ENCODE results near the gene GALR3.

DNA sequence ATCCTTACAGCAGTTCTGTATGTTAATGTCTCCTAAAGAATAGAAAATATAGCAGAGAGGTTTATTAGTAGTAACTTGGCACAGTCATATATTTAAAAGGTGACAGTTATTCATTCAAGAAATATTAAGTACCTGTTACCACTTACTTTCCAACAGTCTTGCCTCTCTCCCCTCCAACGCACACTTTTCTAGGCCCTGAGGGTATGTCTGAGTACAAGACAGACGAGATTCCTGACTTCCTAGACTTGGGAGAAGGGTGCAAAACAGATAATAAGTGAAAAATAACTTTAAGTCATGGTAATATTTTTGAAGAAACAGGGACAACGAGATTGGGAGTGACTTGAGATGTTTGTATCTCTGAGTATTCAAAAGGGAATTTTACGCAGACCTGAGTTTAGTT lies 27.6 kb downstream of the GALR3 start:
- no peak for TF ChIP-seq POLR2AphosphoS5 (IDR thresholded peaks at IDR 0.05; ENCODE audit: low read depth, low read length)
- TF ChIP-seq, protein P1, sequence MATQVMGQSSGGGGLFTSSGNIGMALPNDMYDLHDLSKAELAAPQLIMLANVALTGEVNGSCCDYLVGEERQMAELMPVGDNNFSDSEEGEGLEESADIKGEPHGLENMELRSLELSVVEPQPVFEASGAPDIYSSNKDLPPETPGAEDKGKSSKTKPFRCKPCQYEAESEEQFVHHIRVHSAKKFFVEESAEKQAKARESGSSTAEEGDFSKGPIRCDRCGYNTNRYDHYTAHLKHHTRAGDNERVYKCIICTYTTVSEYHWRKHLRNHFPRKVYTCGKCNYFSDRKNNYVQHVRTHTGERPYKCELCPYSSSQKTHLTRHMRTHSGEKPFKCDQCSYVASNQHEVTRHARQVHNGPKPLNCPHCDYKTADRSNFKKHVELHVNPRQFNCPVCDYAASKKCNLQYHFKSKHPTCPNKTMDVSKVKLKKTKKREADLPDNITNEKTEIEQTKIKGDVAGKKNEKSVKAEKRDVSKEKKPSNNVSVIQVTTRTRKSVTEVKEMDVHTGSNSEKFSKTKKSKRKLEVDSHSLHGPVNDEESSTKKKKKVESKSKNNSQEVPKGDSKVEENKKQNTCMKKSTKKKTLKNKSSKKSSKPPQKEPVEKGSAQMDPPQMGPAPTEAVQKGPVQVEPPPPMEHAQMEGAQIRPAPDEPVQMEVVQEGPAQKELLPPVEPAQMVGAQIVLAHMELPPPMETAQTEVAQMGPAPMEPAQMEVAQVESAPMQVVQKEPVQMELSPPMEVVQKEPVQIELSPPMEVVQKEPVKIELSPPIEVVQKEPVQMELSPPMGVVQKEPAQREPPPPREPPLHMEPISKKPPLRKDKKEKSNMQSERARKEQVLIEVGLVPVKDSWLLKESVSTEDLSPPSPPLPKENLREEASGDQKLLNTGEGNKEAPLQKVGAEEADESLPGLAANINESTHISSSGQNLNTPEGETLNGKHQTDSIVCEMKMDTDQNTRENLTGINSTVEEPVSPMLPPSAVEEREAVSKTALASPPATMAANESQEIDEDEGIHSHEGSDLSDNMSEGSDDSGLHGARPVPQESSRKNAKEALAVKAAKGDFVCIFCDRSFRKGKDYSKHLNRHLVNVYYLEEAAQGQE (IDR thresholded peaks at IDR 0.05; ENCODE audit: insufficient read depth in 1 of 2, low read depth in 2 of 2, low read length in 1 of 2) = no peak
- TF ChIP-seq CTCF (IDR thresholded peaks at IDR 0.05) = no peak
- TF ChIP-seq SIN3A (IDR thresholded peaks at IDR 0.05; ENCODE audit: borderline replicate concordance, insufficient read depth, low read depth, low read length) = no peak

Measured in Panc1 (cell line).